Activated CD4-positive, alpha-beta T cell treated with anti-CD3 and anti-CD28 coated beads for 24 hours (primary cell): Measurements from ENCODE around the gene IL17RC.
"Not testable (repeated sequence)": the region's sequence is repeated elsewhere in the genome, so short reads cannot be mapped to it uniquely, and the experiment has no call there.

Experiments
- DNase-seq, 2 donors: peaks; one replicate each; pipeline ENCODE4 v3.0.0-alpha.2; 2020; ENCODE audit warnings: low read depth in 2 of 2

Gene IL17RC, protein sequence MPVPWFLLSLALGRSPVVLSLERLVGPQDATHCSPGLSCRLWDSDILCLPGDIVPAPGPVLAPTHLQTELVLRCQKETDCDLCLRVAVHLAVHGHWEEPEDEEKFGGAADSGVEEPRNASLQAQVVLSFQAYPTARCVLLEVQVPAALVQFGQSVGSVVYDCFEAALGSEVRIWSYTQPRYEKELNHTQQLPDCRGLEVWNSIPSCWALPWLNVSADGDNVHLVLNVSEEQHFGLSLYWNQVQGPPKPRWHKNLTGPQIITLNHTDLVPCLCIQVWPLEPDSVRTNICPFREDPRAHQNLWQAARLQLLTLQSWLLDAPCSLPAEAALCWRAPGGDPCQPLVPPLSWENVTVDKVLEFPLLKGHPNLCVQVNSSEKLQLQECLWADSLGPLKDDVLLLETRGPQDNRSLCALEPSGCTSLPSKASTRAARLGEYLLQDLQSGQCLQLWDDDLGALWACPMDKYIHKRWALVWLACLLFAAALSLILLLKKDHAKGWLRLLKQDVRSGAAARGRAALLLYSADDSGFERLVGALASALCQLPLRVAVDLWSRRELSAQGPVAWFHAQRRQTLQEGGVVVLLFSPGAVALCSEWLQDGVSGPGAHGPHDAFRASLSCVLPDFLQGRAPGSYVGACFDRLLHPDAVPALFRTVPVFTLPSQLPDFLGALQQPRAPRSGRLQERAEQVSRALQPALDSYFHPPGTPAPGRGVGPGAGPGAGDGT

DNA sequence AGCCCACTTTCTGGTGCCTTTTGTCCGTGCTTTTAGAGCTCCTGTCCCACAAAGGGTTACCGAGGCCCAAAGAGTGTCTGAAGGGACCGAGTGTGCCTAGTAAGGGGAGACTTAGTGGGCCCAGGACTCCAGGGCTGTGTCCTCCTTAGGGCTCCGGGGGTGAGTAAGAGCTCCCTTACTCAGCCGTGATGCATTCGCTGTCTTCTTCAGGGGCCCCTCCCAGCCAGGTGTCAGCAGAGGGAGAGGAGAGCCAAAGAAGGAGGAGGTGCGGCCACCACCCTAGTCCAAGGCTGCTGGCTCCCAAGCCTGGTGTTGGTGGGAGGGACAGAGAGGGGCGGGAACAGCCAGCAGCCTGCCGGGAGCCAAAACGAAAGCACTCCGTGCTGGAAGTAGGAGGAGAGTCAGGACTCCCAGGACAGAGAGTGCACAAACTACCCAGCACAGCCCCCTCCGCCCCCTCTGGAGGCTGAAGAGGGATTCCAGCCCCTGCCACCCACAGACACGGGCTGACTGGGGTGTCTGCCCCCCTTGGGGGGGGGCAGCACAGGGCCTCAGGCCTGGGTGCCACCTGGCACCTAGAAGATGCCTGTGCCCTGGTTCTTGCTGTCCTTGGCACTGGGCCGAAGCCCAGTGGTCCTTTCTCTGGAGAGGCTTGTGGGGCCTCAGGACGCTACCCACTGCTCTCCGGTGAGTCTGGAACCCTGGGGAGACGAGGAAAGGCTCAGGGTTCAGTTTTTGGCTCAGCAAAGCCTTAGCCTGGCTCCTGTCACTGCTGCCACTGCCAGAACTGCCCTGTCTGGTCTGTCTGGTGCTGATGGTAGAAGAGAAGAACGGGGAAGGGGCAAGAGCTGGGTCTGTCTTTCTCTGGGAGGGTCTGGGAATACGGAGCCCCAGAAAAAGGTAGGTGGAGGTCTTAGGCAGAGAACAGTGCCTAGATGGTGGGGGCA lies at the start of gene IL17RC:
IL17RC (plus strand) TSS at position 365 of the 947 bp plus-strand sequence; CDS start at position 583, 218 bp downstream.
- DNase-seq = peak; percentile 19 to 40

DNA sequence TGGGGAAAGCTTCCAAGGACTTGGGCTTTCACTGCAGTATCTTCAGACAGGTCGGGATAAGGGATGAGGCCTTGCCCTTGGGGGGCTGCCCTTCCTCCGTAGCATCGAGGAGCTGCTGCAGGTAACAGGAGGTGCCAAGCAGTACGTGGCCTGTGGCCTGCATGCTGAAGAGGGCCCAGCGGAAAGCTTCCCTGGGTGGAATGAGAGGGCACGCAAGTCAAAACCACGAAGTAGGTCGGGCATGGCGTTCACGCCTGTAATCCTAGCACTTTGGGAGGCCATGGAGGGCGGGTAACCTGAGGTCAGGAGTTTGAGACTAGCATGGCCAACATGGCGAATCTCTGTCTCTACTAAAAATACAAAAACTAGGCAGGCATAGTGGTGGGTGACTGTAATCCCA lies 49.8 kb upstream of the IL17RC start:
- DNase-seq = no peak

DNA sequence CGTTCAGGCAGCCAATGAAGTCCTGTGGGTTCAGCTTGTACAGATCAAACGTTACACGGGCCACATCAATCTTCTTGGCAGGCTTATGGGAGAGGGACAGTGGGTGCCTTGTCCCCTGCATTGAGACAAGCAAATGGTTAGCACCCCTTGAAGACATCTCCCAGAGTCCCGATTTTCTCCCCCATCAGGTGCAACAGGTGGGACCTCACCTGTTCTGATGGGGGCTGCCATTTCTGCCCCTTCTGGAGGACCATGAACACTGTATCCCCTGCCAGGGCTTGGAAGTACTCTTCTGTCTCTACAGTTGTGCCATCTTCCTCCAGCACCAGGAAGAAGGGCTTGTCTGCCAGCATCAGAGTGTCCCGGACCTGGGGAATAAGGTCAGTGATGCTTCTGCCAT lies 46.9 kb upstream of the IL17RC start:
- DNase-seq = no peak

DNA sequence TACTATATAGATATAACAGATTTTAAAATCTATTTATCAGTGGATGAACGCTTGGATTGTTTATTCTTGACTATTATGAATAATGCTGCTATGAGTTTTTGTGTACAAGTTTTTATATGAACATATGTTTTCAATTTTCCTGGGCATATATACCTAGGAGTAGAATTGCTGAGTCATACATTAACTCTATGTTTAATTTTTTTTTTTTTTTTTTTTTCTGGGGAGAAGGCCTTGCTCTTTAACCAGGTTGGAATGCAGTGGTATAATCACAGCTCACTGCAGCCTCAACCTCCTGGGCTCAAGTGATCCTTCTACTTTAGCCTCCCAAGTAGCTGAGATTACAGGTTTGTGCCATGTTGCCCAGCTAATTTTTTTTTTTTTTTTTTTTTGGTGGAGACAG lies 45.9 kb upstream of the IL17RC start:
- DNase-seq = no peak

DNA sequence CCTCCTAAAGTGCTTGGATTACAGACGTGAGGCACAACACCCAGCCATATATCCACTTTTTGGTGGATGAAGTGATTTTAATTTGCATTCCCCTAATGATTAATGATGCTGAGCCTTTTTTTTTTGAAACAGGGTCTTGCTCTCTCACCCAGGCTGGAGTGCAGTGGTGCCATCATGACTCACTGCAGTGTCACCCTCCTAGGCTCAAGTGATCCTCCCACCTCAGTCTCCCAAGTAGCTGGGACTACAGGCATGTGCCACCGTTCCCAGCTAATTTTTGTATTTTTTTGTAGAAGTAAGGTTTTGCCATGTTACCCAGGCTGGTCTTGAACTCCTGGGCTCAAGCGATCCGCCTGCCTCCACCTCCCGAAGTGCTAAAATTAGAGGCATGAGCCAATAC lies 44.8 kb upstream of the IL17RC start:
- not testable (repeated sequence) for DNase-seq

DNA sequence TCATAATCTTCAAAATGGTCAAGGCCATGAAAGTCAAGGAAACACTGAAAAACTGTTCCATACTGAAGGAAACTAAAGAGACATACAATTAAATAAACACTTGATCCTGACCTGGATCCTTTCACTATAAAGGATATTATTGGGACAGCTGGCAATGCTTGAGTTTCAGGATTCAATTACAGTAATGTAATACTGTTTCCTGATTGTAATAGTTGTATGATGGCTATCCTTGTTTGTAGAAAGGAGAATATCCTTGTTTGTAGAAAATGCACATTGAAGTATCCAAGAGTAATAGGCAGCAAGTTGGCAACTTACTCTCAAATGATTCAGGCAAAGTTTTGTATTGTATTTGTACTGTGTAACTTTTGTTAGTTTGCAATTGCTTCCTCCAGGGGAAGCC lies 41.5 kb upstream of the IL17RC start:
- no peak for DNase-seq

DNA sequence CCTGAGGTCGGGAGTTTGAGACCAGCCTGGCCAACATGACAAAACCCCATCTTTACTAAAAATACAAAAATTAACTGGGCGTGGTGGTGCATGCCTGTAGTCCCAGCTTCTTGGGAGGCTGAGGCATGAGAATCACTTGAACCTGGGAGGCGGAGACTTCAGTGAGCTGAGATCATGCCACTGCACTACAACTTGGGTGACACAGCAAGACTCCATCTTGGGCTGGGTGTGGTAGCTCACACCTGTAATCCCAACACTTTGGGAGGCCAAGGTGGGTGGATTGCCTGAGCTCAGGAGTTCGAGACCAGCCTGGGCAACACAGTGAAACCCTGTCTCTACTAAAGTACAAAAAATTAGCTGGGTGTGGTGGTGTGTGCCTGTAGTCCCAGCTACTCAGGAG lies 40.6 kb upstream of the IL17RC start:
- DNase-seq = not testable (repeated sequence)

DNA sequence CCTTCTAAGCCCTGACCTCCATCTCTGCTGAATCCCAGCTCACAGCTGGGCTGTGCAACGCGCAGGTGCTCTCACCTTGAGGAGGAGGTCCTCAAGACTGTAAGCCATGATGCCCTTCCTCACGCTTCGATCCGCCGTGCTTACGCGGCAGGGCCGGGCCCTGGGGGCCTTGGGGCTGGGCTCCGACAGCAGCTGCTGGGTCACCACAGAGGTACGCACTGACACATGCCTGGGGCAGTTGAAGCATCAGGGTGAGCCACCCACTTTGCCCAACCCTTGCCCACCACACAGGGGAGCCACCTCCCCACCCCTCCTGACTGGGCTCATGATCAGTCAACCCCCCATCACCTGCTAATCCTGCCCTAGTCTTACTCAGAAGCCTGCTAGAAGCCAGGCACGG lies 39.9 kb upstream of the IL17RC start:
- DNase-seq = no peak

DNA sequence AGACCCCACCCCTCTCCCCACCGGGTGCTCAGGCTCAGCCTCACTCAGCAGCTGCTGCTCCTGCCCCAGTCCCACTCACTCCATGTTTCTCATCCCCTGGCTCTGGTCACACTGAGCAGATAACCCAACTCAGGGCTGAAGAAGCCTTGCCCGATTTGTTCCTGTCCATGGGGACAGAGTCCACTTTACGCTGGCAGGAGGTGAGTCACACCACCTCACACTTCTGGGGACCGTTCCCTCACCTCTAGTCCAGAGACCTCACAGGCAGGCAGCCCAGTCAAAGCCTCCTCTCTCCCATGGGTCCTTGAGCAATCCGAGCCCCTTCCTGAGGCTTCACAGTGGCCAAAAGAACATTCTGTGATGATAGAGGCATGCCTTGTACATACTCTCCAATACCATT lies 38.2 kb upstream of the IL17RC start:
- no peak for DNase-seq

DNA sequence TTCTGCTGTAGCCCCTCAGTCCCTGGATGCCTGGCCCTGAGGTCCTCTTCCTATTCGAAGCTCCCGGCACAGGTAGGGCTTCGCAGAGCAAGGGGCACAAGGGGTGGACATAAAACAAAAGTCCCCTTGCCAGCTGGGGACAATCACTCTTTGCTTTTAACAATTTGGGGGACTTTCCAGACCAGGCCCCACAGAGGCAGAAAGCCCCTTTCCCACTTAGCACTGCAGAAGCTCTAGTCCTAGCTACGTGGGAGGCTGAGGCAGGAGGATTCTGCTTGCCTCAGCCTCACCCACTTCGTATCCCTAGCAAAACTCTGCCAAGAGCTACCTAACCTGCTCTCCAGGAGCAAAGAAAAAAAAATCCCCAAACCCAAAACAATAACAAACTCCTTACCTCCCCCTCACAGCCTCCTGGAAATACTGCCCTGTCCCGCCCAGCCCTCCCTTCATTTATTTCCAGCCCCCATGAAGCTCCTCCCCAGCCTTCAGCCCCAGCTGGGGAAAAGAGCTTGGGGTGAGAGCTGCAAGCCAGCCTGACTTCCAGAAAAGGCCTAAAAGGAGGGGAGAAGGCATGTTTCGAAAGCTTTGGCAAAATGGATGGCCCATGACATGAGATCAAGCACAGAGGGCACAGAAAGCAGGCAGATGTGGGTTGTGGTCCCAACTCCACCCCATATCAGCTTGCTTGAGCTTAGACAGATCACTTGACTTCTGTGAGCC lies 36.9 kb upstream of the IL17RC start, which contains the start of gene CIDEC:
CIDEC (minus strand) TSS at position 424 of the 720 bp plus-strand sequence. CDS start 1,767 bp downstream, outside the sequence.
- no peak for DNase-seq

DNA sequence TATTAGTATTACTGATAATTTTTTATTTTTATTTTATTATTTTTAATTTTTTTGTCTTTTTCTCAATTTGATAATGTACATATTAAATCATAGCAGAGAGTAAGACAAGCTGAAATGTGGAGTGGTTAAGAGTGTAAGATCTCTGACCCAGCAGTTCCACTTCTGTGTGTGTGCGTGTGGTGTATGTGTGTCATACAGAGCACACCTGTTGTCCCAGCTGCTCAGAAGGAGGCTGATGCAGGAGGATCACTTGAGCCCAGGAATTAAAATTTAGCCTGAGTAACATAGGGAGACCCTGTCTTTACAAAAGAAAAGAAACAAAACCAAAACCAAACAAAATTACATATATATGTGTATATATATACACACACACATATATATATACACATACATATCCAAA lies 35.5 kb upstream of the IL17RC start:
- DNase-seq = no peak

DNA sequence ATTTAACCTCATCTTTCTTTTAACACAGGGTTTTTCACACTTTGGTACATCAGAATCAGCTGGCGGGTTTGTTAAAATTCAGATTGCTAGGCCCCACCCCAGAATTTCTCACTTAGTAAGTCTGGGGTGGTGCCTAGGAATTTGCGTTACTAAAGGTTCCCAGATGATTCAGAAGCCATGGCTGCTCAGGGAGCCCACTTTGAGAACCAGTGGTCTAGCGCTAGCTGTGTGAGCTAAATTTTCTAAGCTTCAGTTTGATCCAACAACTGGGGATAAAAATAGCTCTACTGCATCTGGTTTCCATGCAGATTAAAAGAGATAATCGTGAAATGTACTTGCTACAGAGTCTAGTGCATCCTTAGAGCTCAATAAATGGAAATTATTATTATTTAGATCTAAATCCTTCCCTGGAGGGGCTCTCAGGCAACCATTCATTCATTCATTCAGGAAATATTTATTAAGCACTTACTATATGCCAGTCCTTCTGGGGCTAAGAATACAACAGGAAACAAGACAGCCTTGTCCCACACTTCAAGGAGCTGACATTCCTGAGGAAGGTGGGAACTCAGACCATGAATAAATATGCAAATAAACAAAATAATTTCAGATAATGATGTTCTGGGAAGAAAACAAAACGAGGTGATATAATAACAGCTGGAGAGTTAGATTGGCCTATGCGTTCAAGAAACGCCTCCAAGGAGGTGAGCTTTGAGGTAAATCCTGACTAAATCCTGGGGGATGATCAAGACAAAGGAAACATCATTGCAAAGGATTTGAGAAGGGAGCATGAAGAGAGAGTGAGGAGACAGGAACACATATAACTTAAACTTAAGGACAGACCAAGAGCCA lies 33.0 kb upstream of the IL17RC start:
- no peak for DNase-seq

DNA sequence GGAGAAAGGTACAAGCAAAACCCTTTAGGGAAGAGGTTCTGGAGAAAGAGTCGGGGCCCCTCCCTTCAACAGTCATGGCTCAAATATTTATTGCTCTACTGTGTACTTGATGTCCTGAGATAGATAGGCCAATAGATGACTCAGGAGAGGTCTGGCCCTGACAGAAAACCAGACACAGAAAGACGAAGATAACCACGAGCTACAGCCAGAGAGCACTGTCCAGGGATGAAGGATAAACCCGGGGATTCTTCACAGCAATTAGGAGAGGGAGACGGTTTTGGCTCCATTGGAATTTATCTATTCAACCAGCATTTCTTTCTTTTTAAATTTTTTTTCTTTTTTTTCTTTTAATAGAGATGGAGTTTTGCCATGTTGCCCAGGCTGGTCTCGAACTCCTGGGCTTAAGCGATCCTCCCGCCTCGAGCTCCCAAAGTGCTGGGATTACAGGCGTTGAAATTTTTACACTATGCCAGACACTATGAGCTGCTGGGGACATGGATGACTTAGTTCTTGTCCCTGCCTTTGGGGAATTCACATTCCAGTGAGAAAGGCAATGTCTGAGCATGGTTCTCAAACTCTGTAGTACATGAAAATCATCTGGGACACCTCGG lies 32.2 kb upstream of the IL17RC start:
- DNase-seq = no peak

DNA sequence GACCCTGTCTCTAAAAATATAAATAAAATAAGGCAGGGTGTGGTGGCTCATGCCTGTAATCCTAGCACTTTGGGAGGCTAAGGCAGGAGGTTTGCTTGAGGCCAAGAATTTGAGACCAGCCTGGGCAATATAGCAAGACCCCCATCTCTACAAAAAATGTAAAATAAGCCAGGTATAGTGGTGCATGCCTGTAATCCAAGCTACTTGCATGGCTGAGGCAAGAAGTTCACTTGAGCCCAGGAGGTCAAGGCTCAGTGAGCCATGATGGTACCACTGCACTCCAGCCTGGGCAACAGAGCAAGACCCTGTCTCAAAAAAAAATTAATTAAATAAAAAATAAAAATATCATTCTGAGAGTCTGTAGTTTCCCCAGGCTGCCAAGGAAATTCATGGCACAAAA lies 30.6 kb upstream of the IL17RC start:
- no peak for DNase-seq

DNA sequence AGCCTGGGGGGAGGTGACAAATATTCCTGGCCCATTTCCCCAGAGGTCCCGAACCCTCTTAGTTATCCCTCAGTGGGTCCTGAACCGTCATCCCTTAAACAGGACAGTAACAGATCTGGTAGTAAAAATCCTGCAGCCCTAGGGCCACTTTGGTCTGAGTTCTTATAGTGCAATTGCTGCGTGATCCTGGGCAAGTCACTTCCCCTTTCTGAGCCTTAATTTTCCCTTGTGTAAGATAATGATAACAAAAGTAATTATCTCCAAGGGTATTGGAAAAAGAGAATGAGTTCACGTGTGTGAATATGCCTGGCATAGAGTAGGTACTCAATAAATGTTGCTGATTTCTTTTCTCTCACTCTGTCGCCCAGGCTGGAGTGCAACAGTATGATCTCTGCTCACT lies 29.4 kb upstream of the IL17RC start:
- no peak for DNase-seq

DNA sequence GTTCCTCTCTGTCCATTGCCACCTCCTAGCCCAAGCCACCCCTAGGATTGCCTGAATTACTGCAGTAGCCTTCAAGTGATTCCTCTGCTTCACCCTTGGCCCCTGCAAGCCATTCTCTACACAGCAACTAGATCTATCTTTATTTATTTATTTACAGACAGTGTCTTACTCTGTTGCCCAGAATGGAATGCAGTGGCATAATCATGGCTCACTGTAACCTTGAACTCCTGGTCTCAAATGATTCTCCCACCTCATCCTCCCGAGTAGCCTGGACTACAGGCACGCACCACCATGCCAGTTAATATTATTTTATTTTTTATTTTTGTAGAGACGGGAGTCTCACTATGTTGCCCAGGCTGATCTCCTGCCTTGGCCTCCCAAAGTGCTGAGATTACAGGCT lies 28.4 kb upstream of the IL17RC start:
- no peak for DNase-seq

DNA sequence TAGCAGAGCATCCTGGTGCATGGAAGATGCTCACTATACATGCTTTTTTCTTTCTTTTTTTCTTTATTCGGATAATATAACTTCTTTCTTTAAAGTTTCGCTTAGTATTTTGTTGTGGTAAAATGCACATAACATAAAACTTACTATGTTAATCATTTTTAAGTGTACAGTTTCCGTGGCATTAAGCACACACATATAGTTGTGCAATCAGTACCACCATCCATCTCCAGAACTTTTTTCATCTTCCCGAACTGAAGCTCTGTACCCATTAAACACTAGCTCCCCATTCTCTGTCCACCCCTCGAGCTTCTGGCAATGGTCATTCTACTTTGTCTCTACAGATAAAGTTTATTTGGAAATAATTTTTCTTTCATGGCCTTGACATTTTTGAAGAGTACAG lies 27.5 kb upstream of the IL17RC start:
- no peak for DNase-seq

DNA sequence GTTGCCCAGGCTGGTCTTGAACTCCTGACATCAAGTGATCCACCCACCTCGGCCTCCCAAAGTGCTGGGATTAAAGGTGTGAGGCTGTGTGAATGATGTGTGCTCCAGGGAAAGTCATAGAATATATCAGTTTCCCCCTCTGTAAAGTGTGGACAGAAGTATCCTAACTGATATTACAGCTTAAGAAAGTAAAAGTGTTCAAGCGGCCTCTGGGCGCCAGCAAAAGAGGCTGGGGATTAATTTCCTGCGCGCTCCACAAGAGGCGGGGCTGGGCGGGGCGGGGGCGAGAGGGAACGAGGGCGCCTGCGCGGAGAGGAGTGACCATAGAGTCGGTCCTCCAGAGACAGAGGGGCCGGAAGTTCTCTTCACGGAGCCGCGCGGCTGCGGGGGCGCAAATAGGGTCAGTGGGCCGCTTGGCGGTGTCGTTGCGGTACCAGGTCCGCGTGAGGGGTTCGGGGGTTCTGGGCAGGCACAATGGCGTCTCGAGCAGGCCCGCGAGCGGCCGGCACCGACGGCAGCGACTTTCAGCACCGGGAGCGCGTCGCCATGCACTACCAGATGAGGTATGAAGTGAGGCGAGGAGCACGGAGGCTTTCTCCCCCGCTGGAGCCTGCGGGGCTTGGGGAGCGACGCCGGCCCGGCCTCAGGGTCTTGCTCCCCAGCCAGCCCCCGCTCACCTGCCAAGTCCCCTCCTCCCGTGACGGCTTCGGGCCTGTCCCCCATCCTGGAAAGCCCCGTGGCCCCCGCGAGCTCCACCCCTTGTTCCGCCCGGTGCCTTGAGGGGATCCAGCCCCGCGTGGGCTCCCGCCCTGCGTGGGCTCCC lies 26.4 kb upstream of the IL17RC start, which contains the start of gene JAGN1:
JAGN1 (plus strand) TSS at position 362 of the 823 bp plus-strand sequence; CDS start at position 475, 113 bp downstream.
- peak; percentile 86 for DNase-seq

DNA sequence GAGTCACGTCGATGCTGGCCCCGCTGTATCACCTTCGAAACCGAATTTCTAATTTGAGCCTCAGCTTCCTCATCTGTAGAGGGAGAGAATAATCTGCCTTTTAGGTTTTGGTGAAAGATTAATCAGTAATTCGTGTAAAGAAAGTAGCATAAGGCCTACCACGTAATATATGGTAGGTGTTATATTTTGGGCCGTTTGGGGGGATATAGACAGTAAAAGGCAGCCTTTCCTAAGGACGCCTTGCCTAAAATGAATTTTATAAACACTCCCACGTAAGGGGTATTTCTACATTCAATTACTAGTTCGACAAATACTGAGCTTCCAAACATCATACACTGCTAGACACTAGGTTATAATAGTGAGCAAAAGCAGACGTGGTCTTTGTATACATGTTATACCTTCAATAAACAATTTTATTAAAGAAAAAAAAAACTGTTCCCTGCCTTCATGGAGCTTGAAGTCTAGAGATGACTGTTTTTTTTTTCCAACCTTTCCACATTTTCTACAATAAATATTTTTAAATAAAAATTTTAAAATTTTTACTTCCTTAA lies 25.8 kb upstream of the IL17RC start:
- DNase-seq = no peak
